Mesothelial cell of epicardium (in vitro differentiated cells): ENCODE results near the gene HACE1. TPM values are rescaled to one million over a fixed set of nuclear protein-coding genes. Genes with fewer than 3 reads are reported as not detected.

Experiments used
- DNase-seq, 2 experiments: peaks; one replicate each; pipeline ENCODE4 v3.0.0; 2021; ENCODE audit warnings: low spot score in 2 of 2; ENCODE audit not compliant: unreplicated experiment in 2 of 2
- H3K27ac Mint-ChIP-seq: 2 replicates; pipeline ENCODE4 v1.8.0; 2021; ENCODE audit warnings: mixed read lengths
- H3K27me3 Mint-ChIP-seq: 2 replicates; pipeline ENCODE4 v1.8.0; 2021; ENCODE audit warnings: low read depth, mixed read lengths
- H3K36me3 Mint-ChIP-seq: 2 replicates; pipeline ENCODE4 v1.8.0; 2021; ENCODE audit warnings: mixed read lengths
- H3K4me1 Mint-ChIP-seq: 2 replicates; pipeline ENCODE4 v1.8.0; 2021; ENCODE audit warnings: mixed read lengths
- H3K4me3 Mint-ChIP-seq: 2 replicates; pipeline ENCODE4 v1.8.0; 2021; ENCODE audit warnings: mild to moderate bottlenecking, moderate library complexity, mixed read lengths
- H3K9me3 Mint-ChIP-seq: 2 replicates; pipeline ENCODE4 v1.8.0; 2021; ENCODE audit warnings: mixed read lengths
- total RNA-seq: library from RNA; stranded (reverse); gene quantifications from 3 replicates; pipeline ENCODE4 v1.2.1, GENCODE V29; 2021
- TF ChIP-seq, protein P1 (sequence below): fragments of 200-600 bp; sonication (generic); IDR thresholded peaks from one replicate; pipeline ENCODE4 v1.5.0; 2021; ENCODE audit warnings: antibody characterized with exemption; ENCODE audit not compliant: unreplicated experiment

The HACE1 gene
- total RNA-seq, 1 donor from 2014 or later, result 25.9 TPM

GRCh38 chr6:104710543-104711335 lies 149.0 kb downstream of the HACE1 start:
- Mint-ChIP-seq H3K4me3 (no peak overlapping the region), H3K27ac (no peak overlapping the region), H3K9me3 (peaks cover 23% of the 10 kb centered on the region), H3K4me1 (no peaks in the 10 kb centered on the region), H3K36me3 (peaks cover 9% of the 10 kb centered on the region), H3K27me3 (no peaks in the 10 kb centered on the region)
- DNase-seq, result no peak
- TF ChIP-seq, protein P1, sequence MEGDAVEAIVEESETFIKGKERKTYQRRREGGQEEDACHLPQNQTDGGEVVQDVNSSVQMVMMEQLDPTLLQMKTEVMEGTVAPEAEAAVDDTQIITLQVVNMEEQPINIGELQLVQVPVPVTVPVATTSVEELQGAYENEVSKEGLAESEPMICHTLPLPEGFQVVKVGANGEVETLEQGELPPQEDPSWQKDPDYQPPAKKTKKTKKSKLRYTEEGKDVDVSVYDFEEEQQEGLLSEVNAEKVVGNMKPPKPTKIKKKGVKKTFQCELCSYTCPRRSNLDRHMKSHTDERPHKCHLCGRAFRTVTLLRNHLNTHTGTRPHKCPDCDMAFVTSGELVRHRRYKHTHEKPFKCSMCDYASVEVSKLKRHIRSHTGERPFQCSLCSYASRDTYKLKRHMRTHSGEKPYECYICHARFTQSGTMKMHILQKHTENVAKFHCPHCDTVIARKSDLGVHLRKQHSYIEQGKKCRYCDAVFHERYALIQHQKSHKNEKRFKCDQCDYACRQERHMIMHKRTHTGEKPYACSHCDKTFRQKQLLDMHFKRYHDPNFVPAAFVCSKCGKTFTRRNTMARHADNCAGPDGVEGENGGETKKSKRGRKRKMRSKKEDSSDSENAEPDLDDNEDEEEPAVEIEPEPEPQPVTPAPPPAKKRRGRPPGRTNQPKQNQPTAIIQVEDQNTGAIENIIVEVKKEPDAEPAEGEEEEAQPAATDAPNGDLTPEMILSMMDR, result no peak

DNA sequence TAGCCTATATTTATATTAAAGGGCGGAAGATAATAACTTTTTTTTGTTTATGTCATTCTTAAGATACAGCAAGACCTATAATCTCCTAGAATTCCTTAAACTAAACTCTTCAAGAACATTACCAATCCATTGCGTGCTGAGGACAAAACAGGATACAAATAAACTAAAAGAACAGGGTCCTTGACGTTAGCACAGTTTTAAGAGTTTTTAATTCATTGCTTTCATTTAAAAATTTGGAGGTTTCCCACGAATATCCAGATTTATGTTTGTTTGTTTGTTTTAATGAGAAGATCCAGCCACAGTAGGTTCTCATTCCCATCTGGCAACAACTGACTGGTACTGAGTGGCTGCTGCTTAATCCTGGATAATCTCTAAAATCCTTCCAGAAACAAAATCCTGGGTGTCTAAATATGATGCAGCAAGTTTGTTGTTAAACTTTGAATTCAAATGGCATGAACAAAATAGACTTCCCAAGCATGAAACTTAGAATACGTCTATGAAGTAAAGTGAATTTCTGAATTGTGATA lies 153.7 kb downstream of the HACE1 start:
- Mint-ChIP-seq H3K4me3 (no peak overlapping the region), H3K9me3 (peaks cover 17% of the 10 kb centered on the region), H3K27ac (peak overlapping the region; percentile 13), H3K36me3 (peaks cover 6% of the 10 kb centered on the region), H3K27me3 (no peaks in the 10 kb centered on the region), H3K4me1 (peaks cover 30% of the 10 kb centered on the region)
- DNase-seq, result no peak
- TF ChIP-seq, protein P1, result no peak

DNA sequence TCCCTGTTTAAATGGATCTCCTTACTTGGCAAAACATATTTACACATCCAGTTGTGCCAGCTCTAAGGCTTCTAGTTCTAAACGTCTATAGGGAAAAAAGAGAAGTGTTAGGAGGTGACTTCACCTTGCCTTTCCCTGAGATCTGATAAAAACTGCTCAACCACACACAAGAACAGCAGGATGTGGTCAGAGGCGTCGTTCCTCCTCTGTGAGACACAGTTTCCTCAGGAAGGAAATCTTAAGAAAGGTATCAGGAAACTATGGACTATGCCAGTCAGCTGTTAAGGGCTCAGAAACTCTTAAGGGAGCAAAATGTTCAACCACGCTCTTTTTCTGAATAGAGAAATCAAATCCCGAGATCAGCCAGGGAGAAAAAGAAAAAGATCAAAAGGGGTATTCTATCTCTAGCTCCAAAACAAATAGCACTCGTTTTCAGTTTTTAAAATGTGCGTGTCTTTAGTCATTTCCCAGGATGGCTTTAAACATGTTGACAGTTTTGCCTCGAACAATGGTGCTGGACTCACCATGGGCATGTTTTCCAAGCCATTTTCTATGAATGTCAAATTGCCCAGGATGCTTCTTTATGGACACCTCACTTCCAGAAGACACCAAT lies 154.5 kb downstream of the HACE1 start:
- peaks cover 17% of the 10 kb centered on the region for H3K9me3 Mint-ChIP-seq
- H3K36me3 Mint-ChIP-seq, result peaks cover 6% of the 10 kb centered on the region
- TF ChIP-seq, protein P1, result no peak
- H3K27me3 Mint-ChIP-seq, result no peaks in the 10 kb centered on the region
- no peak for DNase-seq
- H3K4me3 Mint-ChIP-seq, result no peak overlapping the region
- H3K4me1 Mint-ChIP-seq, result peaks cover 30% of the 10 kb centered on the region
- H3K27ac Mint-ChIP-seq, result peak overlapping the region; percentile 51

- H3K4me3 Mint-ChIP-seq, result no peak overlapping the region
- peaks cover 12% of the 10 kb centered on the region for H3K9me3 Mint-ChIP-seq
- no peaks in the 10 kb centered on the region for H3K27me3 Mint-ChIP-seq
- no peak overlapping the region for H3K27ac Mint-ChIP-seq
- TF ChIP-seq, protein P1, result no peak
- DNase-seq, result no peak
- H3K36me3 Mint-ChIP-seq, result peaks cover 6% of the 10 kb centered on the region
- peaks cover 30% of the 10 kb centered on the region for H3K4me1 Mint-ChIP-seq
These were observed 155.5 kb downstream of the HACE1 start for GRCh38 chr6:104704191-104704590.

DNA sequence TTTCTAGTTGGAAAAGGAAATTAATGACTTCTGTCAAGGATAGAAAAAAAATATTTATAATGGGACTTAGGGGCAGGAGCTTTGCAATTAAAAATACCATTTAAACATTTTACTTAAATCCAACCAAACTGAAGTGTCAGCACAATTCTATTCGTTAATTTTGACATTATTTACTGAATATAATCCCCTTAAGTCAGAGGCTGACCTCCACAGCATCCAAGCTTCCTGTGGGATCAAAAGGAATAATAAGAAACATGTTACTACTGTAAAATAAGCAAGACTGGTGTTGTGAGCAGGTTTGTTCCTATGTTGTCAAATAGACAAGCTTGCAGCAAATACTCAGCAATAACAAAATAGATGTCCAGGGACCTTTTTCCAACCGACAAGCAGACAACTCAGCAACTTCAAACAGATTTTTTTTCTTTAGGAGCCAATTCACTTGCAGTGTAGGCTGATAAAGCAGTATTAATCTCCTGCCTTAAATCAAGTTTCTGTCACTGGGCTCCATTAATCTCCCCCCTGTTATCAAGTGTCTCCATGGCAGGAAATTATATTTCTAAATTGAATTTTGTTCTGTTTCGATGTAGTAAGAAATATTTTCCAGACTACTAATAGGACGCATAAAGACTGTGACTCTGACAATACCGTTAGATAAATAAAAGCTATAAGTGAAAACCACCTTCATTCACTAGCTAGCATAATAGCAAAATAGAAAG lies 157.4 kb downstream of the HACE1 start:
- TF ChIP-seq, protein P1, result no peak
- H3K4me1 Mint-ChIP-seq, result peaks cover 31% of the 10 kb centered on the region

More for the DNA sequence above, 157.4 kb downstream of the HACE1 start:
- H3K36me3 Mint-ChIP-seq, result peaks cover 2% of the 10 kb centered on the region
- H3K27me3 Mint-ChIP-seq, result no peaks in the 10 kb centered on the region
- no peak overlapping the region for H3K4me3 Mint-ChIP-seq
- peak overlapping the region; percentile 67 for H3K27ac Mint-ChIP-seq
- H3K9me3 Mint-ChIP-seq, result peaks cover 3% of the 10 kb centered on the region
- no peak for DNase-seq
